Mesenchymal stem cell (in vitro differentiated cells and primary cell): ENCODE measurements around the gene SRF.

Experiments
- DNase-seq: peaks from one replicate; pipeline ENCODE4 v3.0.0-alpha.2; 2013
- H2AFZ ChIP-seq: one replicate; pipeline ENCODE4 v1.6.1; 2013; ENCODE audit warnings: low read depth, mild to moderate bottlenecking, control low read depth, inconsistent platforms, low read length, moderate library complexity
- H2AK5ac ChIP-seq: 2 replicates; pipeline ENCODE4 v1.6.1; 2013; ENCODE audit warnings: low read length, moderate library complexity, mild to moderate bottlenecking, inconsistent platforms; ENCODE audit not compliant: severe bottlenecking
- H2BK120ac ChIP-seq: one replicate; pipeline ENCODE4 v1.6.1; 2013; ENCODE audit warnings: low read depth, mild to moderate bottlenecking, inconsistent platforms, low read length, moderate library complexity
- H2BK12ac ChIP-seq, 2 experiments: one replicate each; pipeline ENCODE4 v1.6.1; 2013; ENCODE audit warnings: inconsistent platforms in 2 of 2, low read length in 2 of 2, mild to moderate bottlenecking in 2 of 2, moderate library complexity in 2 of 2, control low read depth in 1 of 2
- H2BK15ac ChIP-seq: one replicate; pipeline ENCODE4 v1.6.1; 2013; ENCODE audit warnings: mild to moderate bottlenecking, low read depth, inconsistent platforms; ENCODE audit not compliant: poor library complexity, severe bottlenecking
- H2BK5ac ChIP-seq: 2 replicates; pipeline ENCODE4 v1.6.1; 2013; ENCODE audit warnings: low read depth, mild to moderate bottlenecking, low read length, control low read depth, inconsistent platforms; ENCODE audit not compliant: poor library complexity, severe bottlenecking
- H3K14ac ChIP-seq, 2 experiments: one replicate each; pipeline ENCODE4 v1.6.1; 2013; ENCODE audit warnings: inconsistent platforms in 2 of 2, low read length in 2 of 2, control low read depth in 1 of 2, mild to moderate bottlenecking in 1 of 2, moderate library complexity in 1 of 2
- H3K18ac ChIP-seq, 2 experiments: one replicate each; pipeline ENCODE4 v1.6.1; 2013; ENCODE audit warnings: inconsistent platforms in 2 of 2, low read length in 2 of 2, control low read depth in 1 of 2, low read depth in 1 of 2, mild to moderate bottlenecking in 1 of 2
- H3K23ac ChIP-seq, 2 experiments: one replicate each; pipeline ENCODE4 v1.6.1; 2013; ENCODE audit warnings: inconsistent platforms in 2 of 2, low read length in 2 of 2, mild to moderate bottlenecking in 2 of 2, moderate library complexity in 2 of 2, control low read depth in 1 of 2
- H3K27ac ChIP-seq: 2 replicates; pipeline ENCODE4 v1.5.1; 2013; ENCODE audit warnings: mild to moderate bottlenecking, moderate library complexity, low read length, control low read depth, inconsistent platforms; ENCODE audit not compliant: poor library complexity, severe bottlenecking
- H3K27me3 ChIP-seq, 2 experiments: 2 replicates each; pipeline versions ENCODE4 v1.6.1 to v1.7.0; 2013; ENCODE audit warnings: low read length in 2 of 2, mild to moderate bottlenecking in 2 of 2, moderate library complexity in 2 of 2, control low read depth in 1 of 2, inconsistent platforms in 1 of 2; ENCODE audit not compliant: control insufficient read depth in 1 of 2, insufficient read depth in 1 of 2
- H3K36me3 ChIP-seq, 2 experiments: 2 replicates each; pipeline versions ENCODE4 v1.6.1 to v1.7.0; 2013; ENCODE audit warnings: low read length in 2 of 2, control low read depth in 1 of 2, inconsistent platforms in 1 of 2, low read depth in 1 of 2, mild to moderate bottlenecking in 1 of 2; ENCODE audit not compliant: insufficient read depth in 2 of 2, control insufficient read depth in 1 of 2
- H3K4ac ChIP-seq, 2 experiments: one replicate each; pipeline ENCODE4 v1.6.1; 2013; ENCODE audit warnings: inconsistent platforms in 2 of 2, low read length in 2 of 2, mild to moderate bottlenecking in 2 of 2, moderate library complexity in 2 of 2, control low read depth in 1 of 2, low read depth in 1 of 2
- H3K4me1 ChIP-seq: 2 replicates; pipeline ENCODE4 v1.6.1; 2013; ENCODE audit warnings: low read depth, low read length, control low read depth; ENCODE audit not compliant: control insufficient read depth, insufficient read depth
- H3K4me2 ChIP-seq: 2 replicates; pipeline ENCODE4 v1.6.1; 2013; ENCODE audit warnings: low read length, mild to moderate bottlenecking, inconsistent platforms; ENCODE audit not compliant: poor library complexity, severe bottlenecking
- H3K4me3 ChIP-seq, 2 experiments: 2 replicates each; pipeline versions ENCODE4 v1.5.1 to v1.7.0; 2013; ENCODE audit warnings: low read length in 2 of 2, mild to moderate bottlenecking in 2 of 2, control low read depth in 1 of 2, low read depth in 1 of 2; ENCODE audit not compliant: insufficient read depth in 1 of 2
- H3K79me1 ChIP-seq: replicated peaks from 2 replicates; pipeline ENCODE4 v1.6.1; 2013; ENCODE audit warnings: mild to moderate bottlenecking, control low read depth, low read length, inconsistent platforms; ENCODE audit not compliant: poor library complexity, severe bottlenecking
- H3K9ac ChIP-seq: 2 replicates; pipeline ENCODE4 v1.7.0; 2013; ENCODE audit warnings: mild to moderate bottlenecking, low read length, moderate library complexity
- H3K9me3 ChIP-seq: 2 replicates; pipeline ENCODE4 v1.7.0; 2013; ENCODE audit warnings: mild to moderate bottlenecking, low read length; ENCODE audit not compliant: control insufficient read depth
- H4K8ac ChIP-seq: one replicate; pipeline ENCODE4 v1.6.1; 2013; ENCODE audit warnings: inconsistent platforms, mild to moderate bottlenecking, low read length, moderate library complexity
- H4K91ac ChIP-seq: one replicate; pipeline ENCODE4 v1.6.1; 2013; ENCODE audit warnings: mild to moderate bottlenecking, low read length, inconsistent platforms
- WGBS: methylation state at CpG from one replicate; pipeline ENCODE4 v1.1.7; 2013; ENCODE audit warnings: mixed read lengths; 5-methylcytosine and 5-hydroxymethylcytosine counted together

SRF gene

GRCh38 chr6:43150051-43150751 lies 20.9 kb upstream of the SRF start:
- Histone ChIP-seq H3K14ac (no peak overlapping the region), H2BK12ac (no peak overlapping the region), H2AFZ (no peak overlapping the region), H3K4ac (no peak overlapping the region), H2BK5ac (no peak overlapping the region), H3K36me3 (peaks cover 18 to 74% of the 10 kb centered on the region in 2 experiments), H3K18ac (no peak overlapping the region), H3K4me2 (no peak overlapping the region), H3K4me1 (peaks cover 3% of the 10 kb centered on the region), H3K9me3 (no peaks in the 10 kb centered on the region), H2AK5ac (no peak overlapping the region), H3K27me3 (no peaks in the 10 kb centered on the region), H3K79me1 (peaks cover 24% of the 10 kb centered on the region), H3K4me3 (no peak overlapping the region), H2BK120ac (no peak overlapping the region), H3K27ac (no peak overlapping the region), H3K9ac (no peak overlapping the region), H4K91ac (no peak overlapping the region), H2BK15ac (no peak overlapping the region), H4K8ac (no peak overlapping the region), H3K23ac (no peak overlapping the region)
- 94% methylated on average over 6 of the region's 7 CpGs for WGBS
- DNase-seq: no peak

- no peak overlapping the region for H2BK12ac ChIP-seq
- H3K23ac ChIP-seq: no peak overlapping the region
- no peak overlapping the region for H3K14ac ChIP-seq
- WGBS: 97% methylated on average over 8 of the region's 11 CpGs
- no peak overlapping the region for H4K91ac ChIP-seq
- H2BK15ac ChIP-seq: no peak overlapping the region
- no peak overlapping the region for H2BK5ac ChIP-seq
- H3K9ac ChIP-seq: no peak overlapping the region
- H3K4me2 ChIP-seq: no peak overlapping the region
- no peak overlapping the region for H3K4me3 ChIP-seq
- no peaks in the 10 kb centered on the region for H3K27me3 ChIP-seq
- H3K4ac ChIP-seq: no peak overlapping the region
- no peak overlapping the region for H3K27ac ChIP-seq
- no peak overlapping the region for H4K8ac ChIP-seq
- H3K9me3 ChIP-seq: no peaks in the 10 kb centered on the region
- no peak overlapping the region for H2AFZ ChIP-seq
- peaks cover 3% of the 10 kb centered on the region for H3K4me1 ChIP-seq
- no peak overlapping the region for H3K18ac ChIP-seq
- no peak overlapping the region for H2AK5ac ChIP-seq
- H3K36me3 ChIP-seq: peaks cover 10 to 61% of the 10 kb centered on the region in 2 experiments
- DNase-seq: no peak
- H3K79me1 ChIP-seq: peaks cover 8% of the 10 kb centered on the region
- H2BK120ac ChIP-seq: no peak overlapping the region
Measured at GRCh38 chr6:43159599-43159998, 11.5 kb upstream of the SRF start.

- Histone ChIP-seq H3K9me3 (no peaks in the 10 kb centered on the region), H3K9ac (no peak overlapping the region), H3K4me3 (no peak overlapping the region), H4K8ac (no peak overlapping the region), H2BK5ac (no peak overlapping the region), H3K4me1 (peaks cover 3% of the 10 kb centered on the region), H2AFZ (no peak overlapping the region), H3K18ac (no peak overlapping the region), H2BK15ac (no peak overlapping the region), H3K4me2 (no peak overlapping the region), H2BK120ac (no peak overlapping the region), H3K14ac (no peak overlapping the region), H2AK5ac (no peak overlapping the region), H3K79me1 (peaks cover 2% of the 10 kb centered on the region), H3K27me3 (no peaks in the 10 kb centered on the region), H3K27ac (no peak overlapping the region), H2BK12ac (no peak overlapping the region), H4K91ac (no peak overlapping the region), H3K23ac (no peak overlapping the region), H3K4ac (no peak overlapping the region), H3K36me3 (peaks cover 7 to 40% of the 10 kb centered on the region in 2 experiments)
- DNase-seq: no peak
Measured at GRCh38 chr6:43163899-43164298, 7.2 kb upstream of the SRF start.

- Histone ChIP-seq H2BK120ac (no peak overlapping the region), H3K18ac (peak overlapping the region; percentile 76 to 85), H3K9me3 (no peaks in the 10 kb centered on the region), H3K79me1 (peaks cover 2% of the 10 kb centered on the region), H2BK12ac (peak overlapping the region in 1 of 2 experiments; percentile 66), H3K4me2 (peak overlapping the region; percentile 94), H2AK5ac (no peak overlapping the region), H3K4me3 (peak overlapping the region; percentile 58 to 90), H3K4me1 (peaks cover 20% of the 10 kb centered on the region), H3K4ac (peak overlapping the region in 1 of 2 experiments; percentile 66), H4K91ac (peak overlapping the region; percentile 58), H2BK5ac (peak overlapping the region; percentile 95), H2BK15ac (no peak overlapping the region), H3K36me3 (peaks cover 5 to 6% of the 10 kb centered on the region in 2 experiments), H3K14ac (peak overlapping the region in 1 of 2 experiments; percentile 70), H3K23ac (no peak overlapping the region), H3K27ac (peak overlapping the region; percentile 97), H4K8ac (peak overlapping the region; percentile 79), H2AFZ (peak overlapping the region; percentile 90), H3K9ac (peak overlapping the region; percentile 94), H3K27me3 (no peaks in the 10 kb centered on the region)
- DNase-seq: peak; percentile 96
- WGBS: 0% methylated on average over 16 of the region's 18 CpGs
Measured at GRCh38 chr6:43170417-43170930, 595 bp upstream of the SRF start.
